Measurements from ENCODE around the gene DNAH10.

Gene DNAH10

GRCh38 chr12:123950476-123951349 lies 188.6 kb downstream of the DNAH10 start:
- DNase-seq, result no peak

DNA sequence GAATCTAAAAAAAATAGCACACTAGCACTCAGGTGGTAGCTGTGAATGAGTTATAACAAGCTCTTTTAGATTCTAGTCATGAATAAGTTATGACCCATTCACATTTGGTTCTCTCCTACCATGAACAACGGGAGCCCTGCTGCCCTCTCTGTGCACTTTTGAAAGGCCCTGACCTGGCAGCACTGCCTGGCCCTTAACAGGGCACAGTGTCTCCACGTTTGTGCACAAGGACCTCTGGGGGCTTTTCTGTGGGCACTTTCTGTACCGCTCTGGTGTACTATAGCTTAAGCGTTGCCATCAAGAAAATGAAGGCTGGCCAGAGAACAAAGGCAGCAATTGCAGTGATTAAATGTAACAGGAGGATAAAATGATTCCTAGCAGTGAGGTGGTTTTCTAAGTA lies 189.4 kb downstream of the DNAH10 start:
- no peak for DNase-seq

- DNase-seq, result no peak
Measured at GRCh38 chr12:123952037-123952436, 189.9 kb downstream of the DNAH10 start.

DNA sequence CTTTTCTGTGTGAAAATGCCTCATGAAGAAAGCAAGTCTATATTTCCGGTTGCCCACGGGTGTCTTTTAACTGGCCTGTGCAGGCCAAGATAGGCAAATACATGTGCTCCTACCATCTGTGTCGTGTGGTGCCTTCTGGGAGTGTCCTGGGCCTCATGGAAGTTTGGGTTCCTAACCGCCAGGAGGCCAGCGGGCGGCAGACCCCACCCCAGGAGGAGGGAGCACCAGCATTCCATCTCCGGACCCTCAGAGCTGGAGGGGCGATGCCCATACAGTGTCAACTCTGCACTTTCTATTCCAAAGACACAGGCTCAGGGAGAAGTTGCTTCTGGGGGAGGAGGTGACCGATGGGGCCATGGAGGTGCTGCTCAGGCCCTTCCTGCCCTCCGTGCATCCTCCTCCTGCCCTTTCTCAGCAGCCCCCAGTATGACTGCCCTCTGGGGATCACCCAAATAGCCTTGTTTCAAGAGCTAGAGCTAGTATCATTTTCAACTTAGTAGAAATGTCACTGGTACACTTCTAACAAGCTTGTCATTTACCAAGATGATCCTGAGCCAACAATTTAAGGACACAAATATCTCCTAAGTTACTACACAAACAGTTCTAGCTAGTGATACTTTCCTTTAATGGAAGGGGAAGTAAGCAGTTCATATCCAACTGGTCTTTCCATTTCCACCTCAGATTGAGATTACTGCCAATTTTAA lies 192.7 kb downstream of the DNAH10 start:
- DNase-seq, result no peak

DNA sequence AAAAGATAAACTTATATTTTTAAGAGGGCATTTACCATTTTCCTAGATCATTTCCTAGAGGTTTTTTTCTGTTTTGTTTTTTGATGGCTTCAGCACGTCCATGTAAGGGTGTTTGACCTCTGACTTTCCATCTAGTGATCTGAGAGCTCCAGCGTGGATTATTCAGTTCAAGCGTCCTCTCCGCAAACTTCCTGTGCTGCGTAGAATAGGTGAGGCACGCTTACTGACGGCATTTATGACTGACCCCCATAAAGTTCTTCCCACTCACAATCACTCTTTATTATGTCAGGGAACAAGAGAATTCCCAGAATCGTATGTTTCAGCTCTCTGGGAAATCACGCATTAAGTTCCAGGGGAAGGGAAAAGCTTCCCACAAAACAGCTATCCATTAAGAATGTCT lies 194.1 kb downstream of the DNAH10 start:
- DNase-seq, result no peak

DNA sequence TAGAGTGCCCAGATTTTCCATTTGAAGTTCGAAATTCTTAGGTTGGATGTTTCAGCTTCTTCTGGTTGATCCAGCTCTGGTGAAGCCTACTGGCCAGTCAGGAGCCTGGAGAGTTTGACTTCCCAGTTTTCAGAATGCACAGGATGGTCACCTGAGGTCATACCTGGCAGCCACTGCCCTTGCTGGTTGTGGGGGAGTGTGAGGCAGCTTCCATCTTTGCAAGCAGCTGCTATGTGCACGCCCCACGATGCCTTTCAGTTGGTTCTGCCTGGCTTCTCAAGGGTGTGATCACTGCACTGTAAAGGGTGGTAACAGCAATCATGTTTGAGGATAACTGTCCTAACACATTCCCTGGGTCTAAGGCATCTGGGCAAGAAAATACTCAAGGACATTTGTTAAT lies 195.1 kb downstream of the DNAH10 start:
- DNase-seq, result no peak

DNA sequence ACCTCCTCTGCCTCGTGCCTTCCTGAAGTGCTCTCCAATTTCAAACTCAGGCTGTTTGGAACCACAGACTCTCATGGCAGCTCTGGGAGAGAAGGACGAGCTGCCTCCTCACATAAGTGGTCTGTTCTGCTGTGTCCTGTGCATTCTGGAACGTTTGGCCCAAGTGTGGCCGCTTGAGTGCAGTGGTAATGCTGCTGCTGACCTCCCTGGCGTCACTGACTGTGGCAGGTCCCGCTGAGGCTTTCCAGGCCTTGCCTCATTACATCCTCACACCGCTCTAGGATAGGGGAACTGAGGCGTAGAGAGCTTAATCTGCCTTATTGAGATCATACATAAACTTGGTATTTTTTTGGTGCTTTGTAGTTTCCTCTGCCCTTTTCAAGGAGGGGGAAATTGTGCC lies 196.4 kb downstream of the DNAH10 start:
- DNase-seq, result no peak

DNA sequence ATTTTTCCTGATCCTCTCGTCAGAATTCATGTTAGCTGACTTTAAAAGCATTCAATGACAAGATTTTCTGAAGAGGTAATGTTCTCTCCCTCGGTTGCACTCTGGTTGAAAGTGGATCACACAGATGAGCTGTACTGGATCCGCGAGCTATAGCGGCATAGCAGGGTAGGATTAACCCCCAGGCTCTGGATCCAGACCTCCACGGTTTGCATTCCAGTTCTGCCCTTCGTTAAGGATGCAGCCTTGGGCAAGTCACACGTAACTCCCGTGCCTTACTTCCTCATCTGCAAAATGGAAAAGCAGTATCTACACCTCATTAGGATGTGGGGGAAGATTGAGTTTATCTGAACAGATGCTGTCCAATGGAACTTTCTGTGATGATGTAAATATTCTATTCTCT lies 196.8 kb downstream of the DNAH10 start:
- no peak for DNase-seq

DNA sequence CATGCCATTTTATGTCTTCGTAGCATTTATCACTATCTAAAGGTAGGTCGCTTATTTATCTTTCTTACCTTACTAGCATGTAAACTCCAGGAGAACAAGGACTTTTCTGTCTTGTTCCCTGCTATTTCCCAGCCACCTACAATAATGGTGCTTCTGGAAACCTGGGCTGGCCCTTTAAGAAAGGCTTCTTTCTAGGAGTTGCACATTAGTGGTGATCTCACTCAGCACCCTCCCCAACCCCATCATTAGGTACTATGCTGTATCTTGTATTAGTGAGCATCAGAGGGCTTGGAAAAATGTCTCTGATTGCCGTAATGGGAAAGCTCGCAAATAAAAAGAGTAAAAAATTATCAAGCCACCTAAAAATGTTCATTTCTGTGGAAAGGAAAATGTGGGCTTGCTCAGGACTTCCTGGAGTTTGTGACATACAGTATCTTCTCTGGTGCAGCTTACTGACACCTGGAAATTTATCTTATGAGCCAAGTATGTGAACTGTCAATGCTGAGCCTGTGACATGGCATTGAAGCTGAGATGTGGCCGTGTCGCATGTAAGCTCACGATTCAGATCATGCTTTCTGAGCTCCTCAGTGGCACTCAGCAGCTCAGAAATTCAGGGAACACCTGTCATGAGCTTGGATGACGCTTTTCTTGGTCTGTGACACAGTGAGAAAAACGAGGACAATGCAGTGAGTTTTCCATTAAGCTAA lies 198.1 kb downstream of the DNAH10 start:
- no peak for DNase-seq

DNA sequence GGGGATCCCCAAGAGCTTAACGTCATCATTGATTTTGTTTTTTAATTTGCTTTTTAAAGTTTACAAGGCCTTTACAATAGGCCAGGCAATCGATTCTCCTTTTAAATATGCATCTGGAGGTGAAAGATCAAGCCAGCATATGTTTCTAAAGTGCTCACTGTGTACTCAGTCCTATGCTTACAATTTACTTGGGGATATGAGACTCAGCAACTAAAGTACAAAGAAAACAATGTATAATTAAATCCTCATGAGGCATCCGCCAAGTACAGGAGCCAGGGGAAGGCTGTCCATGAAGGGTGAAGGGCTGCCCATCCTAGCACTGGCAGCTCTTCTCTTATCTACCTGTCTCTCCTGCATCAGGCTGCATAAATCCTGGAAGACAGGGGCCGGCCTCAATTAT lies 198.8 kb downstream of the DNAH10 start:
- DNase-seq, result no peak

DNA sequence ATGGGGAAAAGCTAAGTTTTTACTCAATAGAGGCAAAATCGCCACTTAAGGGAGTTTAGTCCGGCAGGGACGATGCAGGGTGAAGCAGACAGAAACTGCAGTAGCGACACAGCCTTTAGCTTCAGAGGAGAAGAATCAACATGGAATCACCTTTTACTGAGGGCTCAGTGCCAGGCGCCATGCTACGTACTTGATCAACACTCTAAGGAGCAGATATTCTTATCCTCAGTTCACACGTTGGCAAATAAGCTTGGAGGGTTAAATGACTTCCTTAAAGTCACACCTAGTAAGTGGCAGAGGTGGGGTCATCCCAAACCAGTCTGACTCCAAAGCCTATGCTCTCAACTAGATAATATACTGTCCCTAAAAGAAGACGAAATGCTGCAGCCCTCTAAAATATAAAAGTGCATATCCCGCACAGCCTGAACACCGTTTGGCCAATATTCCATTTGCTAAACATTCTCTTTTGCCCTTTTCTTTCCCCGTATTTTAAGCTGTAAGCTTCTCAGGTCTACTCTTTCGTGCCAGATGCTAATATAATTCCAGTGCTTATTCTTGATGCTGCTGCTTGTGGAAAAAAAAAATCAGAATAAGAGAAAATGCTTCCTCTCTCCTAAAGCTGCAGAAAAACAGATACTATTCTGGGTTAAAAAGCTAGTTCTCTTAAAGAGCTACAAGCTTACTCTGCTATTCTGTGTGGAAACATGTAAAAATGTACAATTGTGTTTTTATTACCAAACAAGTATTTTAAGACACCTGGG lies 199.7 kb downstream of the DNAH10 start:
- DNase-seq, result no peak

GRCh38 chr12:123962513-123962912 lies 200.4 kb downstream of the DNAH10 start:
- DNase-seq, result no peak

DNA sequence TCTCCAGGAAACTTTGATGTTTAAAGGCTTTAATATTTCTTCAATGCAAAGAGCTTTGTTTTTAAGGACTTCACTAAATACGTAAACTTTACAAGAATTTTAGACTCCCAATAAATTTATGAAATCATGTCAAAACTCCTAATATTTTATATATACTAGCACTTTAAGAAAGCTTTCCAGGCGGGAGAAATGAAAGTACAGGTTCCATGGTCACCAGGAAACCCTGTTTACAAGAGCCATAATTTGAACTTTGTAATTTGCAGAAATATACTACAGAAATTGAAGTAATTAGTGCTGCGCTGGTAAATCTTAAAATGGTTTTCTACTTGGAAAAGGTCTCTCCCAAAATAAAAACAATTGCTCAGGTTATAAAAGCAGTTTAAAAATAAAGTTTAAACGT lies 201.7 kb downstream of the DNAH10 start:
- DNase-seq, result no peak

DNA sequence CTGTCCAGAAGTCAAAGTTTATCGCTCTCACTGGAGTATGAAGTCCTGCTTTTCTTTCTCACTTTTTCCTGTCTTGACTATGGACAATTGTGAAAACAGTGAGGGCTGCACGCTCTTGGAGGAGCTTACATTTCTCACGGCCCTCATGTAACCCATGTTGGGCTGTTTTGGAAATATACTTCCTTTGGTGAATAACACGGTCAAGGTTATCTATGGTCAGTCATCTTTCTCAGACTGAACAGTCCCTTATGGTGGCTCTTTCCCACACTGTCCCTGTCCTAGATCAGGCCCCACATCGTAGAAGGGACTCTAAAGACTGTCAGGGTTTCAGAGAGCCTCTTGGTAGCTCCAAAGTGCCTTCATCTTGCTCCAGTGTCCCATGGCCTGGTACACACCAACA lies 203.3 kb downstream of the DNAH10 start:
- DNase-seq, result no peak

DNA sequence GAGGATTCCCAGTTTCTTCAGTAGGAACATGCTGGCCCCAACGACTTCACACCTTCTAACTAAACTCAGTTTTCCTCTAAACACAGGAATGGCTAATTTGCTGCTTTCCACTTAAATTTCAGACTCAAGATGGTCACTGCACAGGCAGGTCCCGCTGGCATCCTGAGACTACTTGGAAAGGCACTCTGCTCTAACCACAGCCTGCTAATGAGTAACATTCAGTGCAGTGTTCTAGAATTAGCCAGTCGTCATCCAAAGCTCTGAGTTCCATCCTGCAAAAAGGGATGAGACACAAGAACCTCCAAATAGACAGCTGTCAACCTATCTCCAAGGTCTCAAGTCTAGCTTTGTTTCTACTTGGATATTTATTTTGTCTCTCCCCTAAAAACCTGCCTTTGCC lies 204.5 kb downstream of the DNAH10 start:
- DNase-seq, result no peak

DNA sequence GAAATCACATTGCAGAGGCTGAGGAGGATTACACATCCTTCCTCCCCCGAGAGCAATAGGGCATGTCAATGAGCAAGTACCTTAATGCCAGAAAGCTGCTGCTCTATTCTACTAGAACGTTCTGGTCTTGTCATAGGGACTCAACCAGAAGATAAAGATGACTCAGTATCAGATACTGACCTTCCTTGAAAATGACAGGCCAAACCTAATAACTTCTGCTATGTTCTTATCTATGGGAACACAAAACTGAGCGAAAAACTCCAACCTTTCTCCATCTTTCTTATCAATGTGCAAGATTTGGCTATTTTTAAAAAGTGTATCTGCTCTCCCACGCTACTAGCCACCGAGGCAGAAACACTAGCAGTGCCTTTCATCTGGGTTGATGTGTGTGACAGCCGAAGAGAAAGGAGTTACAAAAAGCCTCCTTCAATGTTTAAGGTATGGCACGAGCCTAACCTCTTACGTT lies 205.1 kb downstream of the DNAH10 start:
- DNase-seq, result no peak

DNA sequence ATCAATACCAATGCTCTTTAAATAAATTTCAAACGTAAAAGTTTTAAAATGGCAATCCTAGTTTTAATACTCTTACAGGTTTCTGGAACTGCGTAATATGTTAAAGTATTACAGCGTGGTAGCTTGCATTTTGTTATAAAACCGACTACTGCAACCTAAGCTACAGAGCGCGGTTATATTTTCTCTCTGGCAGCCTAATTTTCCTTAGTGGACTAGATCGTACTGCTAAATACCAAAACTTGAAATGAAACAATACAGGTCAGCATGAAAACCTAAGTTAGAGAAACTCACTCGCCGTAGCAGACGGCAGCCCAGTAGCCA lies 209.3 kb downstream of the DNAH10 start:
- DNase-seq, result no peak

DNA sequence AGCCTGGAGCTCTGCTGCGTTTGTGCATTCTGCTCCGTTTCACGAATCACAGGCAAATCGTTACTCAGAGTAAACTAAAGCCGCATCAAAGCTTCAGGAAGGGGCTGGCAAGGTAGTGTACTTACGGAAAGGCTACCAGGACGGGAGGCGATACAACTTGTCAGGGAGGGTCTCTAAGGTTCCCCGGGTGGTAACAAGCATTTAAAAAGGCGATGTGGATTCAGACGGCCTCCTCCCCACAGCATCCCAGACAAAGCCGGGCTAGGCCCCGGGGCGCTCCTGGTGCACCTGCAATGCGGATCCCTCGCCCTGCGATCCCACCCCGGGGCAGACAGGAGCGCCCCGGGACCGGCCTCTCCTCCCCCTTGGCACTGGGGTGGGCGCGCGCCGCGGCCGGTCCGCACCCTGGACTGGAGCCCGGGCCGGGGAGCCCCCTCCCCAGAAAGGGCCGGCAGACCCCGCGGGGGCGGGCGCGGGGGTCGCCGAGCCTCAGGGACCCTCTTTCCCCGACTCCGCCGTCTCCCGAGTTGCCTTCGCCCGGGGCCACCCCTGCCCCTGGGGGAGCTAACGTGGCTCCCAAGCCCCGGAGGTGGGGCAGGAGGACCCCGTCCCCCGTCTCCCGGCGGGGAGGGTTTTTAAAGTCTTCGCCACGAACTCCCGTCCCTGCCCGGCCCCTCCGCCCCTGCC lies 209.8 kb downstream of the DNAH10 start:
- peak; percentile 21 for DNase-seq

DNA sequence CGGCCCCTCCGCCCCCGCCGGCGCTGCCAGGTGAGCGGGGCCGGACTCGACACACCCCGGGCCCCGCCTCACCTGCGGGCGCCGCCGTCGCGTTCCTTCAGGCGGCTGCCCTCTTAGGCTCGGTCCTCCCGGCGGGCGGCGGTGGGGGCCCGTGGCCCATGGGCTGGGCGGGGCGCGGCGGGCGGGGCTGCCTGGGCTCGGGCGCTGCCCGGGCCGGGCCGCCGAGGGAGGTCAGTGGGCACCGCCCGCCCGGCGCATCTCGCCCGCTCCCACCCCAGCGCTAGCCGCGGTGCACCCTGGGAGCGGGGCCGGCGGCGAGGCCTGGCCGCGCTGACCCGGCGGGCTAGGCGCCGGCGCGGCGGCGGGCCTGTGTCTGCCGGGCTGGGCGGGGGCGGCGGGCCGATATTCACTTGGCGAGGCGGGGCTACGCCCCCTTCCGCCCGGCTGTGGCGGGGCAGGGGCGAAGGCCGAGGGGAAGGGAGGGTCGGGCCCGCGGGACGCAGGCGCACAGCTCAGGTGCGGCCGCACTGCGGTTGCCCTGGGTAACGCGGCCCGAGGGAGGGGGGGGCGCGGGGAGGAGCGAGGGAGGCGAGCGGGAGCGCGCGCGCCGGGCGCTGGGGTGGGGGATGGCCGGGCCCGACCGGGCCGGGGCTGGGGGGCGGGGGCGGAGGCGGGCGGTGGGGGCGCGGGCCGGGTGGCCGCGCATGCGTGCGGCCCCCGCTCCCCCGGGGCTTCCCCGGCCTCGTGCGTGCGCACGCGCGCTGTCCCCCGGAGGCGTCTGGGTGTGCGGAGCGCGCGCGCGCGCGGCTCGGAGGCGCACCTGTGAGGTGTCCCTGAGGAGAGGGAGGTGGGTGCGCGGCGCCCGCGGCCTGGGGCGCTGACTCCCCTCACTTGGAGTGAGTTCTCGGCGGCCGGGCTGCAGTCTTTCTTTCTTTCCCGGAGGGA lies 210.6 kb downstream of the DNAH10 start, which contains the start of the genes CCDC92 and ZNF664:
Gene CCDC92 (minus strand): TSS at position 375 of the 945 bp plus-strand sequence. CDS start 28,526 bp downstream, outside the sequence.
Gene ZNF664 (plus strand): TSS at position 759 of the 945 bp plus-strand sequence. CDS start 38,930 bp downstream, outside the sequence.
- DNase-seq, result peak; percentile 92

DNA sequence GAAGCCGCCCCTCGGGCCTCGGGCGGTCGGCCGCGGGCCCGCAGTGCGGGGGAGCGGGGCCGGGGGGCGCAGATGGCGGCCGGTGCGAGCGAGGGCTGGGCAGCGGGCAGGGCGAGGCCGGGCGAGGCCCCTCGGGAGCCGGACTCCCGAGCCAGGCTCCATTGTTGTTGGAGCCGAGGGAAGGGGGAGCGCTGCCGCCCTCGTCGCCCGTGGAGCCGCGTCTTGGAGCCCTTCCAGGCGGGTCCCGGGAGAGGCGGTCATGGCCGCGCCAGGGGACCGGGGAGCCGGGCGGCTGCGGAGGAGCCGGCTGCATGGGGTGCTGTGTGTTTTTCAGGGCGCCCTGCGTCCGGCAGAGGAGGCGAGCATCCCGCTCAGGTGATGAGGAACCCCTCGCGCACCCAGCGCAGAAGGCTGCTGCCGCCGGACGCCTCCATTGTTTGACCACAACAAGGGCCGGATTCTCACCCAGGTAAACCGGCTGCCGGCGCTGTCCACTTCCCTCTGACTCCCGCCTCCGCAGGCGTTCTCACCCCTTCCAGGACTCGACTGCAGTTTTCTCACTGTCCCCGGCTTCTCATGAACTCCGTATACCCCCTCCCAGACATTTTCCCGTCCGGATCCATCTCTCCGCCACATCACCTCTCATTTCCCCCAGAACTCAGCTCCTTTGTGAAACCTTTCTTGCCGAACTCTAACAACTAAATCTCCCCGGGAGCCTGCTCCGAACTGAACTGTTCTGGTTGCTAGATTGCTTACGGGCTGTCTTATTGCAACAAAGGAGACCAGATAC lies 211.6 kb downstream of the DNAH10 start:
- DNase-seq, result peak; percentile 16
